Stimulated activated CD8-positive, alpha-beta memory T cell treated with anti-CD3 and anti-CD28 coated beads, Interleukin-2, amount 100 ng/mL, for 1 hour (primary cell): ENCODE results near the gene ERVV-1.
"Not testable (repeated sequence)": the region's sequence is repeated elsewhere in the genome, so short reads cannot be mapped to it uniquely, and the experiment has no call there.

ENCODE experiments used
- DNase-seq, 2 donors: peaks; one replicate each; pipeline ENCODE4 v3.0.0-alpha.2; 2020; ENCODE audit warnings: low read depth in 2 of 2

The ERVV-1 gene

GRCh38 chr19:53013621-53014020 lies at the start of gene ERVV-1:
TSS of gene ERVV-1 (plus strand) at chr19:53013921. CDS start at chr19:53014091, 170 bp downstream.
- DNase-seq: no peak

GRCh38 chr19:52967772-52968171 lies 45.9 kb upstream of the ERVV-1 start:
- no peak for DNase-seq

GRCh38 chr19:52981329-52981728 lies 32.4 kb upstream of the ERVV-1 start:
- no peak for DNase-seq

GRCh38 chr19:52983167-52983566 lies 30.6 kb upstream of the ERVV-1 start:
- not testable (repeated sequence) for DNase-seq

GRCh38 chr19:52987221-52987620 lies 26.5 kb upstream of the ERVV-1 start:
- DNase-seq: no peak

- no peak for DNase-seq
These were observed 25.2 kb upstream of the ERVV-1 start for GRCh38 chr19:52988506-52988905.

GRCh38 chr19:52990759-52991418 lies 22.8 kb upstream of the ERVV-1 start:
- DNase-seq: no peak

GRCh38 chr19:52991484-52991883 lies 22.2 kb upstream of the ERVV-1 start:
- no peak for DNase-seq

GRCh38 chr19:52992109-52993004 lies 21.4 kb upstream of the ERVV-1 start:
- no peak for DNase-seq

GRCh38 chr19:52993342-52994178 lies 20.2 kb upstream of the ERVV-1 start:
- DNase-seq: peak; percentile 54 to 71

GRCh38 chr19:52995711-52996110 lies 18.0 kb upstream of the ERVV-1 start:
- DNase-seq: no peak

GRCh38 chr19:52997975-52998374 lies 15.7 kb upstream of the ERVV-1 start:
- DNase-seq: no peak

- DNase-seq: no peak
These were observed 11.2 kb upstream of the ERVV-1 start for GRCh38 chr19:53002479-53002878.

- no peak for DNase-seq
These were observed 9.5 kb upstream of the ERVV-1 start for GRCh38 chr19:53004242-53004641.

- DNase-seq: no peak
These were observed 6.5 kb upstream of the ERVV-1 start for GRCh38 chr19:53007200-53007599.

- no peak for DNase-seq
These were observed 6.1 kb upstream of the ERVV-1 start for GRCh38 chr19:53007606-53008005.

GRCh38 chr19:53008061-53008778 lies 5.5 kb upstream of the ERVV-1 start:
- DNase-seq: no peak

- no peak for DNase-seq
These were observed 3.2 kb upstream of the ERVV-1 start for GRCh38 chr19:53010494-53010893.

GRCh38 chr19:53012006-53012405 lies 1.7 kb upstream of the ERVV-1 start:
- DNase-seq: no peak

- DNase-seq: no peak
These were observed 1.4 kb downstream of the ERVV-1 start for GRCh38 chr19:53015159-53015558.

- no peak for DNase-seq
These were observed 2.0 kb downstream of the ERVV-1 start for GRCh38 chr19:53015730-53016129.
